Loucy (cell line): ENCODE measurements around the gene PFKFB3.

Experiments
- H2AFZ ChIP-seq: fragments of 200-600 bp; sonication (generic); 2 replicates; pipeline ENCODE4 v1.6.0; 2016; ENCODE audit warnings: antibody characterized with exemption, mild to moderate bottlenecking, low read length, moderate library complexity
- H3F3A ChIP-seq: fragments of 200-600 bp; 2 replicates; pipeline ENCODE4 v1.6.0; 2016; ENCODE audit warnings: antibody characterized with exemption, low read depth, mild to moderate bottlenecking
- H3K27me3 ChIP-seq: fragments of 200-600 bp; sonication (generic); 2 replicates; pipeline ENCODE4 v1.6.1; 2014; ENCODE audit warnings: low read length, mild to moderate bottlenecking; ENCODE audit not compliant: insufficient read depth, poor library complexity, severe bottlenecking
- H3K36me3 ChIP-seq: fragments of 200-600 bp; sonication (generic); 2 replicates; pipeline ENCODE4 v1.6.1; 2016; ENCODE audit warnings: low read length; ENCODE audit not compliant: insufficient read depth
- H3K4me1 ChIP-seq: fragments of 200-600 bp; sonication (generic); 2 replicates; pipeline ENCODE4 v1.5.1; 2014; ENCODE audit warnings: low read length, mild to moderate bottlenecking; ENCODE audit not compliant: insufficient read depth, poor library complexity, severe bottlenecking
- H3K4me2 ChIP-seq: fragments of 200-600 bp; sonication (generic); 2 replicates; pipeline ENCODE4 v1.6.0; 2014; ENCODE audit warnings: antibody characterized with exemption, low read length, low read depth, mild to moderate bottlenecking; ENCODE audit not compliant: poor library complexity, severe bottlenecking
- H3K4me3 ChIP-seq: fragments of 200-600 bp; sonication (generic); 2 replicates; pipeline ENCODE4 v1.5.1; 2014; ENCODE audit warnings: low read length, mild to moderate bottlenecking, mixed read lengths; ENCODE audit not compliant: poor library complexity, severe bottlenecking
- H3K79me2 ChIP-seq: fragments of 200-600 bp; sonication (generic); 2 replicates; pipeline ENCODE4 v1.6.1; 2014; ENCODE audit warnings: low read length; ENCODE audit not compliant: insufficient read depth
- H3K9ac ChIP-seq: fragments of 200-600 bp; sonication (generic); 2 replicates; pipeline ENCODE4 v1.6.0; 2014; ENCODE audit warnings: mild to moderate bottlenecking, low read depth, low read length, moderate library complexity; ENCODE audit not compliant: poor library complexity, severe bottlenecking
- H3K9me2 ChIP-seq: fragments of 200-600 bp; sonication (generic); replicated peaks from 2 replicates; pipeline ENCODE4 v1.6.1; 2016; ENCODE audit warnings: low read depth, low read length, mixed read lengths
- H3K9me3 ChIP-seq: fragments of 200-600 bp; sonication (generic); 2 replicates; pipeline ENCODE4 v1.6.1; 2014; ENCODE audit warnings: mild to moderate bottlenecking, antibody characterized with exemption, low read length, low read depth; ENCODE audit not compliant: insufficient read depth
- H4K20me1 ChIP-seq: fragments of 200-600 bp; sonication (generic); 2 replicates; pipeline ENCODE4 v1.6.0; 2014; ENCODE audit warnings: antibody characterized with exemption, low read length, mild to moderate bottlenecking; ENCODE audit not compliant: insufficient read depth, poor library complexity, severe bottlenecking
- EZH2phosphoT487 ChIP-seq: fragments of 200-600 bp; IDR thresholded peaks from 2 replicates; pipeline ENCODE4 v1.6.1; 2018; ENCODE audit warnings: antibody characterized with exemption, mild to moderate bottlenecking, moderate library complexity, borderline replicate concordance
- TF ChIP-seq, protein P1 (sequence below): fragments of 200-600 bp; sonication (generic); conservative IDR thresholded peaks from 2 replicates; pipeline ENCODE4 v1.5.1; 2014; ENCODE audit warnings: mild to moderate bottlenecking, antibody characterized with exemption, low read length

PFKFB3 gene

GRCh38 chr10:6249698-6250097 lies 47.0 kb downstream of the PFKFB3 start:
- Histone ChIP-seq H3F3A (no peaks in the 10 kb centered on the region), H3K4me1 (no peaks in the 10 kb centered on the region), H3K27me3 (no peaks in the 10 kb centered on the region), H3K9ac (no peak overlapping the region), H4K20me1 (no peaks in the 10 kb centered on the region), H2AFZ (no peak overlapping the region), H3K36me3 (no peaks in the 10 kb centered on the region), H3K9me3 (no peaks in the 10 kb centered on the region), H3K79me2 (no peaks in the 10 kb centered on the region), H3K9me2 (no peaks in the 10 kb centered on the region), H3K4me2 (no peak overlapping the region), H3K4me3 (no peak overlapping the region)
- TF ChIP-seq, protein P1, sequence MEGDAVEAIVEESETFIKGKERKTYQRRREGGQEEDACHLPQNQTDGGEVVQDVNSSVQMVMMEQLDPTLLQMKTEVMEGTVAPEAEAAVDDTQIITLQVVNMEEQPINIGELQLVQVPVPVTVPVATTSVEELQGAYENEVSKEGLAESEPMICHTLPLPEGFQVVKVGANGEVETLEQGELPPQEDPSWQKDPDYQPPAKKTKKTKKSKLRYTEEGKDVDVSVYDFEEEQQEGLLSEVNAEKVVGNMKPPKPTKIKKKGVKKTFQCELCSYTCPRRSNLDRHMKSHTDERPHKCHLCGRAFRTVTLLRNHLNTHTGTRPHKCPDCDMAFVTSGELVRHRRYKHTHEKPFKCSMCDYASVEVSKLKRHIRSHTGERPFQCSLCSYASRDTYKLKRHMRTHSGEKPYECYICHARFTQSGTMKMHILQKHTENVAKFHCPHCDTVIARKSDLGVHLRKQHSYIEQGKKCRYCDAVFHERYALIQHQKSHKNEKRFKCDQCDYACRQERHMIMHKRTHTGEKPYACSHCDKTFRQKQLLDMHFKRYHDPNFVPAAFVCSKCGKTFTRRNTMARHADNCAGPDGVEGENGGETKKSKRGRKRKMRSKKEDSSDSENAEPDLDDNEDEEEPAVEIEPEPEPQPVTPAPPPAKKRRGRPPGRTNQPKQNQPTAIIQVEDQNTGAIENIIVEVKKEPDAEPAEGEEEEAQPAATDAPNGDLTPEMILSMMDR = no peak
- TF ChIP-seq EZH2phosphoT487 = no peak

DNA sequence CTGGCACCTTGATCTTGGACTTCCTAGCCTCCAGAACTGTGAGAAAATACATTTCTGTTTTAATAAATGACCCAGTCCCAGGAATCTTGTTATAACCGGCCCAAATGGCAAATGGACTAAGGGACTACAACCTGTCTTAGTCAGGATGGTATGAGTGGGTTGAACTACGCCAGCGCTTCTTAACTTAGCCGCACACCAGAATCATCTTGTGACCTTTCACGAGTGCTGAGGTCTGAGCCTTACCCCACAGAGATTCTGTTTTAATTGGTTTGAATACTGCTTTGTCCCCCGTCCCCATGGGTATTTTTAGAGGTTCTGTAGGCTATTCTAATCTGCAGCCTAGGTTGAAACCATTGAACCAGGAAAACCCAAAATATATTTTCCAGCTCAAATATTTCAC lies 48.0 kb downstream of the PFKFB3 start:
- Histone ChIP-seq H3K36me3 (no peaks in the 10 kb centered on the region), H3K9me2 (no peaks in the 10 kb centered on the region), H3K9me3 (no peaks in the 10 kb centered on the region)

GRCh38 chr10:6254201-6254600 lies 51.5 kb downstream of the PFKFB3 start:
- Histone ChIP-seq H3K4me3 (no peak overlapping the region), H4K20me1 (no peaks in the 10 kb centered on the region), H3K9ac (no peak overlapping the region), H3K4me1 (peaks cover 4% of the 10 kb centered on the region), H3F3A (no peaks in the 10 kb centered on the region), H2AFZ (no peak overlapping the region), H3K9me3 (no peaks in the 10 kb centered on the region), H3K79me2 (no peaks in the 10 kb centered on the region), H3K36me3 (no peaks in the 10 kb centered on the region; the same call in 1 of the 2 replicates), H3K9me2 (no peaks in the 10 kb centered on the region), H3K4me2 (no peak overlapping the region), H3K27me3 (no peaks in the 10 kb centered on the region)
- TF ChIP-seq, protein P1 = no peak
- TF ChIP-seq EZH2phosphoT487 = no peak

More for the DNA sequence above, 48.0 kb downstream of the PFKFB3 start:
- Histone ChIP-seq H3K4me1 (no peaks in the 10 kb centered on the region), H3K79me2 (no peaks in the 10 kb centered on the region), H4K20me1 (no peaks in the 10 kb centered on the region), H3K9ac (no peak overlapping the region), H3K27me3 (no peaks in the 10 kb centered on the region), H3K4me2 (no peak overlapping the region), H2AFZ (no peak overlapping the region), H3K4me3 (no peak overlapping the region), H3F3A (no peaks in the 10 kb centered on the region)
- no peak for TF ChIP-seq EZH2phosphoT487
- TF ChIP-seq, protein P1 = no peak
